Hepatocyte (in vitro differentiated cells): ENCODE results near the gene PRKAR1B.

ENCODE experiments used
- CTCF ChIP-seq: fragments of 200-600 bp; sonication (generic); IDR thresholded peaks from 2 replicates; pipeline ENCODE4 v1.5.1; 2016; ENCODE audit warnings: antibody characterized with exemption, mild to moderate bottlenecking; ENCODE audit not compliant: poor library complexity
- EZH2 ChIP-seq: fragments of 200-600 bp; sonication (generic); IDR thresholded peaks from 2 replicates; pipeline ENCODE4 v1.6.1; 2016; ENCODE audit warnings: antibody characterized with exemption, mild to moderate bottlenecking, borderline replicate concordance

- TF ChIP-seq CTCF (no peak), EZH2 (no peak)
Observed at GRCh38 chr7:724298-724697, 2.8 kb downstream of the PRKAR1B start.
